Measurements from ENCODE around the gene PRRC2A. TPM values are rescaled to one million over a fixed set of nuclear protein-coding genes. Genes with fewer than 3 reads are reported as not detected.

The PRRC2A gene
- polyA plus RNA-seq, 1 donor from 2014 or later = 39.9 TPM

DNA sequence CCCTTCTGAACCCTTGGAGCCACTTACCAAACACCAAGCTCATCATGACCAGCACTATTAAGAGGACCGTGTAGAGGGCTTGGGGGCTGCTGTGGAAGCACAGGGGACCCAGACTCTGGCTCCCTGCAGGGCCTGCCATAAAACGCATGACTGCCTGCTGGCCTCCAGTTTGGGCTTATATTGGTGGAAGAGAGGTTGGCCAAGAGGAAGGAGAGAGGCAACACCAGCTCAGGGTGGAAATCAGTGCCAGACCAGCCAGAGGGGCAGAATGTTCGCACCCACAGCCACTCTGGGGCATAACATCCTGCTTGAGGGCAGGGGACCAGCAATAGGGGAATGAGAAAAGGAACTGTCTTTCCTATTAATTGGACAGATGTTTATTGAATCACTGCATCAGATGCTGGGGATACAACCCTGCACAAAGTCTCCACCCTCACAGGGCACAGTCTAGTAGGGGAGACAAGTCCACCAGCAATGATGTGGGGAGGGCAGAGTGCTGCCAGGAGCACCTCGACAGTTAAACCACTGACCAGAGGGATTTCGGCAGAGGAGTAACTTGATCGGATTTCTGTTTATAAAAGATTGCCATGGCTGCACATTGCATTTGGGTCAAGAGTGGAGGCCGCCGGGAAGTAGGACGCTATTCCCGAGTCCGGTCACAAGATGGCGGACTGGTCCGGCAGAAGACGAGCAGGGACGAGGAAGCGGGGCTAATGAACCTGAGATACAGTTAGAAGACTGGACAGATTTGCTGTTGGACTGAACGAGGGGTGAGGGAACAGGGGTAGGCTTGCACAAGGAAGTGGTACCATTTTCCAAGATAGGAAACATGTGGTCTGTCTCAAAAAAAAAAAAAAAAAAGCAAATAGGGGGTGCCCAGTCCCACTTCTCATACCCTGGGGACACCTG, 60.0 kb downstream of the PRRC2A start, which contains the start of gene LY6G5C:
Gene LY6G5C (minus strand): TSS at position 842 of the 909 bp plus-strand sequence. CDS start 694 bp downstream, at position 148.
- no peaks in the 10 kb centered on the region for H3K9me3 ChIP-seq (ENCODE audit: low read length)
- H3K4me3 ChIP-seq (ENCODE audit: low read length) = peak within 1 kb of the TSS; percentile 46
- no peaks in the 10 kb centered on the region for H3K79me2 ChIP-seq (replicated peaks; ENCODE audit: insufficient read depth, low read length)
- peaks cover 4% of the 10 kb centered on the region for H3K36me3 ChIP-seq (ENCODE audit: insufficient read depth, low read length)
- H2AFZ ChIP-seq (ENCODE audit: low read depth, low read length) = no peak within 1 kb of the TSS
- peak within 1 kb of the TSS; percentile 34 for H3K9ac ChIP-seq (ENCODE audit: low read length)
- no peak within 1 kb of the TSS for H3K4me2 ChIP-seq (ENCODE audit: low read length)
- no peaks in the 10 kb centered on the region for H3K9me2 ChIP-seq (ENCODE audit: insufficient read depth, low read length)
- H3K27ac ChIP-seq (ENCODE audit: low read length) = no peak within 1 kb of the TSS
- H4K20me1 ChIP-seq (ENCODE audit: insufficient read depth) = no peaks in the 10 kb centered on the region
- H3K27me3 ChIP-seq (ENCODE audit: insufficient read depth, low read depth, low read length) = no peaks in the 10 kb centered on the region
- no peaks in the 10 kb centered on the region for H3F3A ChIP-seq (ENCODE audit: insufficient read depth, low read length, poor library complexity, severe bottlenecking)
- TF ChIP-seq RAD21 (conservative IDR thresholded peaks at IDR 0.05) (peak; percentile 87), POLR2AphosphoS5 (IDR thresholded peaks at IDR 0.05) (peak; percentile 1), SMC3 (conservative IDR thresholded peaks at IDR 0.05; ENCODE audit: poor library complexity) (peak; percentile 82), MXI1 (conservative IDR thresholded peaks at IDR 0.05; ENCODE audit: poor library complexity, severe bottlenecking) (no peak), CTCF (IDR thresholded peaks at IDR 0.05; ENCODE audit: poor library complexity, severe bottlenecking) (peak; percentile 80), REST (IDR thresholded peaks at IDR 0.05; ENCODE audit: borderline replicate concordance) (no peak)

DNA sequence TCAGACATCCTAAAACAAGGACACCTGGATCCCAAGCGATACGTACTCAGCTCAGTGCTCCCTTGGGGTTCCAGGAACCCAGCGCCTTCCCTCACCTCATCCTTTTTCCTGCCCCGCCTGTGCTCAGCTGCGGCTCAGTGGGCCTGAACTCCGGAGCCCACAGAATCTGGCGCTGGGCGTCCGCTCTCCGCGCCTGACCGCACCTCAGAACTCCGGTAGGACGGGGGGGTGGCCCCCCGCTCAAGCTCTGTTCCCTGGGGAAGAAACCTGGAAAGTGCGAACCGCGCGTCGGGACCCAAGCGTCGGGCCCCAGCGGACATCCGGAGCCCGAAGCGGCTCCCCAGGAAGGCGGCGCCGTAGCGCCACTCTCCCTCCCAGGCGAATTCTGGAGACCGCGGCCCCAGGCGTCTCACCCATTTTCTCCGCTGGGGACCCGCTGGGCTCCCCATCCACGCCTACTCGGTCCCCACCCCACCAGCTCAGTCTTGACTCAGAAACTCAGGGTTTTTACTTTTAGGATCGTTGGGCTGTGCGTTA, 60.7 kb downstream of the PRRC2A start:
- Histone ChIP-seq H3K9ac (ENCODE audit: low read length) (peak overlapping the region; percentile 34), H3K27ac (ENCODE audit: low read length) (no peak overlapping the region), H3K4me3 (ENCODE audit: low read length) (peak overlapping the region; percentile 46), H3K36me3 (ENCODE audit: insufficient read depth, low read length) (peaks cover 4% of the 10 kb centered on the region), H3K9me2 (ENCODE audit: insufficient read depth, low read length) (no peaks in the 10 kb centered on the region), H3K27me3 (ENCODE audit: insufficient read depth, low read depth, low read length) (no peaks in the 10 kb centered on the region), H3K9me3 (ENCODE audit: low read length) (no peaks in the 10 kb centered on the region), H3K4me2 (ENCODE audit: low read length) (no peak overlapping the region), H4K20me1 (ENCODE audit: insufficient read depth) (no peaks in the 10 kb centered on the region), H2AFZ (ENCODE audit: low read depth, low read length) (no peak overlapping the region), H3K79me2 (replicated peaks; ENCODE audit: insufficient read depth, low read length) (no peaks in the 10 kb centered on the region), H3F3A (ENCODE audit: insufficient read depth, low read length, poor library complexity, severe bottlenecking) (no peaks in the 10 kb centered on the region)
- TF ChIP-seq SMC3 (conservative IDR thresholded peaks at IDR 0.05; ENCODE audit: poor library complexity) = no peak
- no peak for TF ChIP-seq EP300 (conservative IDR thresholded peaks at IDR 0.05; ENCODE audit: poor library complexity, severe bottlenecking)
- TF ChIP-seq MXI1 (conservative IDR thresholded peaks at IDR 0.05; ENCODE audit: poor library complexity, severe bottlenecking) = no peak
- no peak for TF ChIP-seq TAF1 (IDR thresholded peaks at IDR 0.05; ENCODE audit: low read depth)
- no peak for TF ChIP-seq CTCF (IDR thresholded peaks at IDR 0.05; ENCODE audit: poor library complexity, severe bottlenecking)
- TF ChIP-seq POLR2AphosphoS5 (IDR thresholded peaks at IDR 0.05) = no peak
- TF ChIP-seq EZH2 (IDR thresholded peaks at IDR 0.05; ENCODE audit: borderline replicate concordance, insufficient read depth, low read length, poor library complexity, severe bottlenecking) = no peak
- TF ChIP-seq RAD21 (conservative IDR thresholded peaks at IDR 0.05) = no peak
- TF ChIP-seq REST (IDR thresholded peaks at IDR 0.05; ENCODE audit: borderline replicate concordance) = no peak

Data from neural cell (in vitro differentiated cells).